Neural crest cell (in vitro differentiated cells): ENCODE data around the gene GALT. TPM values are rescaled to one million over a fixed set of nuclear protein-coding genes. Genes with fewer than 3 reads are reported as not detected.

Source experiments
- DNase-seq: peaks from one replicate; pipeline ENCODE4 v3.0.0; 2021; ENCODE audit warnings: low read depth, mixed read lengths, low spot score
- H3K27ac Mint-ChIP-seq: one replicate; pipeline ENCODE4 v1.8.0; 2021; ENCODE audit warnings: mild to moderate bottlenecking, mixed read lengths; ENCODE audit not compliant: unreplicated experiment
- H3K27me3 Mint-ChIP-seq: 2 replicates; pipeline ENCODE4 v1.8.0; 2021; ENCODE audit warnings: low read depth, mild to moderate bottlenecking, mixed read lengths
- H3K36me3 Mint-ChIP-seq: 2 replicates; pipeline ENCODE4 v1.8.0; 2021; ENCODE audit warnings: low read depth, mild to moderate bottlenecking, mixed read lengths
- H3K4me1 Mint-ChIP-seq: 2 replicates; pipeline ENCODE4 v1.8.0; 2021; ENCODE audit warnings: mixed read lengths
- H3K4me3 Mint-ChIP-seq: one replicate; pipeline ENCODE4 v1.8.0; 2021; ENCODE audit warnings: mild to moderate bottlenecking, mixed read lengths
- H3K9me3 Mint-ChIP-seq: 2 replicates; pipeline ENCODE4 v1.8.0; 2021; ENCODE audit warnings: mixed read lengths
- total RNA-seq: library from RNA; stranded (reverse); gene quantifications from 2 replicates; pipeline ENCODE4 v1.2.1, GENCODE V29; 2021
- TF ChIP-seq, protein P1 (sequence below): fragments of 200-600 bp; sonication (generic); conservative IDR thresholded peaks from 2 replicates; pipeline ENCODE4 v1.5.0; 2021; ENCODE audit warnings: antibody characterized with exemption, mild to moderate bottlenecking

The GALT gene
- total RNA-seq, 1 donor from 2014 or later = 51.8 TPM

DNA sequence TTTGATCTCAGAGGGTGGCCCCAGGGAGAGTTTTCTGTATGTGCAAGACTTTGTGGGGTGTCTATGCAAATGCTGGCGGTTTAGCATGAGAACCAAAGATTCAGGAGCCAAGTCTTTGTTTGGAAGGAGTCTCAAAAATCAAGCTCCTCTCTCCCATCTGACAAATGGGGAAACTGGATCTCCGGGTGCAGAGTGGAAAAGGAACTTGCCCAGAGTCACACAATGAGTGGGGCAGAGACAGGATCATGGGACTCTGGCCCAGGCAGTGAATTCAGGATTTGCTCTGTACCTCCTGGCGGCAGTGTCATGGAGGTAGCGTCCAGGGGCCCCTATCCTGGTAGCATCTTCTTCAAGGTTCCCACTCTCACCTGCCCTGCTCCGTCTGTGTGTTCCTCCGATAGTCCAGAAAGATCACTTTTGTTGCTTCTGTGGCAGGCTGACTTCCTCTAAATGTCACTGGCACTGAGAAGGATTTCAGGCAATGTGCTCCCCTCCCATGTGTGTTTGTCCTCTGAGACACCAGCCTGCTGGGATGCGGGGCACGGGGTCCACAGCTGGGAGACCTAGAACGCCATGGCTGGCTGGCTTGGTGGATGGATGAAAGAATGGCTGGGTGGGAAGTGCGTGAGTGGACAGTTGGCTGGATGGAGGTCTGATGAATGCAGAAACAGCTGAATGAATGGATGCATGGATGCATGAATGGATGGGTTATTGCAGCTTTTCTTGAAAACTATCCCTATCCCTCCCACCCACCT, 41.0 kb downstream of the GALT start:
- Mint-ChIP-seq H3K4me1 (peaks cover 4% of the 10 kb centered on the region), H3K36me3 (no peaks in the 10 kb centered on the region), H3K27me3 (no peaks in the 10 kb centered on the region), H3K27ac (peak overlapping the region; percentile 58), H3K4me3 (no peak overlapping the region), H3K9me3 (no peaks in the 10 kb centered on the region)
- TF ChIP-seq, protein P1, sequence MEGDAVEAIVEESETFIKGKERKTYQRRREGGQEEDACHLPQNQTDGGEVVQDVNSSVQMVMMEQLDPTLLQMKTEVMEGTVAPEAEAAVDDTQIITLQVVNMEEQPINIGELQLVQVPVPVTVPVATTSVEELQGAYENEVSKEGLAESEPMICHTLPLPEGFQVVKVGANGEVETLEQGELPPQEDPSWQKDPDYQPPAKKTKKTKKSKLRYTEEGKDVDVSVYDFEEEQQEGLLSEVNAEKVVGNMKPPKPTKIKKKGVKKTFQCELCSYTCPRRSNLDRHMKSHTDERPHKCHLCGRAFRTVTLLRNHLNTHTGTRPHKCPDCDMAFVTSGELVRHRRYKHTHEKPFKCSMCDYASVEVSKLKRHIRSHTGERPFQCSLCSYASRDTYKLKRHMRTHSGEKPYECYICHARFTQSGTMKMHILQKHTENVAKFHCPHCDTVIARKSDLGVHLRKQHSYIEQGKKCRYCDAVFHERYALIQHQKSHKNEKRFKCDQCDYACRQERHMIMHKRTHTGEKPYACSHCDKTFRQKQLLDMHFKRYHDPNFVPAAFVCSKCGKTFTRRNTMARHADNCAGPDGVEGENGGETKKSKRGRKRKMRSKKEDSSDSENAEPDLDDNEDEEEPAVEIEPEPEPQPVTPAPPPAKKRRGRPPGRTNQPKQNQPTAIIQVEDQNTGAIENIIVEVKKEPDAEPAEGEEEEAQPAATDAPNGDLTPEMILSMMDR = no peak
- DNase-seq = no peak

DNA sequence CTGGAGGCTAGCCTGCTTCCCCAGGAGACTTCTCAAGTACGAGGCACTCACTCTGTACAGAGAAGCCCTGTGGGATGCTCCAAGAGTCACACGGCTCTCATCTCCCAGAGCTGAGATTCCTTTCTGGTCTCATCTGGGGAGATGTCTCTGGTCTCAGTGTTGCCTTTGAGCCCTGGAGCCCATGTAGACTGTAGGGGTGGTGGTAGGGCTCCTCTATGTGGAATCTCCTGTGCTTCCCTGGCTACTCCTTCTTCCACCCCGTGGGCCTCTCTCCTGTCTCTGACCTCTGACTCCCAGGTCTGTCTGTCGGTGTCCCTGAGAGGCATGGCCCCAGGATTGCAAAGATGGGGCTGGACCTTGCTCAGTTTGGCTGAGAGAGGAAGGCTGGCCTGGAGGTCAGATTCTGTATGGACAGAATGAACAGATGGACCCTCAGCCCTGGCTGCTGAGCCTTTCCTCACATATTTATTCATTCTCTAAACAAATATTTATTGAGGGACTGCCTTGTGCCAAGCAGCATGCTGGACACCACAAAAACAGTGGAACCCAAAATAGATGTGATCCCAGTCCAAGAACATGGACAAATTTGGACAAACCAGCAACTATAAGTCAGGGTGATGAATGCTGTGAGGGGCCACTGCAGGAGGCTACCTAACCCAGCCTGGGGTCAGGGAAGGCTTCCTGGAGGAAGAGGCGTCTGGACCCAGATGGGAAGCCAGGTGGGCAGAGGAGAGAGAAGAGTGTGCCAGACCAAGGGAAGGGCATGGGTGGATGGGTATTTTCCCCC, 42.0 kb downstream of the GALT start:
- TF ChIP-seq, protein P1 = no peak
- Mint-ChIP-seq H3K36me3 (no peaks in the 10 kb centered on the region), H3K9me3 (no peaks in the 10 kb centered on the region), H3K4me3 (no peak overlapping the region), H3K4me1 (peaks cover 4% of the 10 kb centered on the region), H3K27me3 (no peaks in the 10 kb centered on the region), H3K27ac (no peak overlapping the region)
- DNase-seq = no peak

DNA sequence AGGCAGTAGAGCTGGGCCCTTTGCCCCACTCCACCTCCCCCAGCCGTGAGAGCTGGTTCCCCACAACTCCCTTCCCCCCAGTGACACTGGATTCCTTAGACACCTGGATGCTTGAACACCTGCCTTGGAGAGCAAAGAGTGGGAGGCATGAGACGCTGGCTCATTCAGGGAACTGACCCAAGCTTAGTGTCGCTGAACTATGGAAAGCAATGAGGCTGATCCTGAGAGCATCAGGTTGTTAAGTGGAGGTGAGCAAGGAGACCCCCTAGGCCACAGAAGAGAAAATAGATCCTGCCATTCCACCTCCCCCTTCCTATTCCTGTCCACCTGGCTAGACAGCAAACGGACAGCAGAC, 42.6 kb downstream of the GALT start:
- H3K36me3 Mint-ChIP-seq = no peaks in the 10 kb centered on the region
- no peak overlapping the region for H3K27ac Mint-ChIP-seq
- peaks cover 4% of the 10 kb centered on the region for H3K4me1 Mint-ChIP-seq
- no peaks in the 10 kb centered on the region for H3K27me3 Mint-ChIP-seq
- no peaks in the 10 kb centered on the region for H3K9me3 Mint-ChIP-seq
- DNase-seq = no peak
- H3K4me3 Mint-ChIP-seq = no peak overlapping the region
- TF ChIP-seq, protein P1 = no peak

DNA sequence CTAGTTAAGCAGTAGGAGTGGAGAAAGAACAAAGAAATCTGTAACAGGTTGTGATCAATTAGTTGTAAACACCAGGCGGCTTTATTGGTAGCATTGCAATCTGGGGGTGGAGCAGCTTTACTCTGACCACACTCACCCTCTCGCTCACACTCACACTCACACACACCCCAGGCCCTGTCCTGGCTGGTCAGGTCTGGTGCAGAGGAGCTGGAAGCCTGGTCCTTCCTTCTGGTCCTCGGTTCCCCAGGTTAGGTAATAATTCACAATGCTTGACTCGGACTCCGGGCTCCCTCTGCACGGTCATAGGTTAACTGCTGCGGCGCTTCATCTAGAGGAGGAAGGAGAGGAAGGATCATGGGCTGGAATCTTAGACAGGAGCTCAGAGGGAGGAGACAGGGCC, 43.0 kb downstream of the GALT start:
- H3K4me3 Mint-ChIP-seq = no peak overlapping the region
- TF ChIP-seq, protein P1 = no peak
- no peaks in the 10 kb centered on the region for H3K36me3 Mint-ChIP-seq
- no peaks in the 10 kb centered on the region for H3K27me3 Mint-ChIP-seq
- peaks cover 4% of the 10 kb centered on the region for H3K4me1 Mint-ChIP-seq
- H3K9me3 Mint-ChIP-seq = no peaks in the 10 kb centered on the region
- DNase-seq = no peak
- no peak overlapping the region for H3K27ac Mint-ChIP-seq

DNA sequence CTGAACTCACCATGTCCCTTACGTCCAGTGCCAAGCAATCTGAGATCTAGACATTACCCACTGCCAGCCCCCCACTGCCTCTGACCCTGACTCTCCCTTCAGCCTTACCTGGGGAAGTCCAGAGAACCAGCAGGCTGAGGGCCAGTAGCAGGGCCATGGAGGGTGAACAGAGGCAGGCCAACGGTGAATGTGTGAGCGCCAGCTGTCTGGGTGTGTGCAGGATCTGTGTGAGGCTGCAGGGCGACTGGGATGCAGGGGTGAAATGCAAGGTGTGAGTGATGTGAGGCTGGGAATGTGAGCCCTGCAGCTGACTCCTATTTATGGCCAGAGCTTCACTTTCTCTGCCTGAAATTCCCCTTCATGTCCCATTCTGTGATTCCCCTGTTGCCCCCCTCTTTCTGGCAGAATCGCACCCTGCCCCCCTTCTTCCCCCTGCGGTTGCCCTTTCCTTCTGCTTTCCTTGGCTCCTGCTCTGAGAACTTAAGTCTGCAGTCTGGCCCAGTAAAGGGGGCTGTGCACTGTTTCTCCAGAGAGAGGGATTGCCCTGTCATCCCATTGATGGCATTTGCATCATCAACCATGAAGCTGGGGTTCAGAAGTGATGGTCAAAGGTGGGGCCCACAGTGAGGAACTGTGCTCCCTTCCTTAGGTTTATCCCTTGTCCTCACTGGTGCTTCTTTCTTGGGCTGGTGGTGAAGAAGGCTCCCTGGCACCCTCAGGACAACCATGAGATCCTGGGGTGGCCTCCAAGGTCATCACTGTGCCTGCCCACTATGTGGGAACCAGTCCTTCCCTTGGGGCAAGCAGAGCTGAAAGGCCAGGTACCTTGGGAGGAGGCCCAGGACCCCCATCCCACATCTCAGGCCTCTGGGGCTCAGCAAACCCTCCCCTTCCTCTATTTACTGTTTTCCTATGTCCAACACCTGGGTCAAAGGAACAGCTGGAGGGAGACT, 44.8 kb downstream of the GALT start, which contains the start of gene CCL19:
Gene CCL19 (minus strand): TSS at position 294 of the 953 bp plus-strand sequence. CDS start 137 bp downstream, at position 157.
- Mint-ChIP-seq H3K4me3 (no peak within 1 kb of the TSS), H3K36me3 (no peaks in the 10 kb centered on the region), H3K27ac (no peak within 1 kb of the TSS), H3K4me1 (peaks cover 4% of the 10 kb centered on the region), H3K27me3 (no peaks in the 10 kb centered on the region), H3K9me3 (no peaks in the 10 kb centered on the region)
- TF ChIP-seq, protein P1 = no peak
- no peak for DNase-seq
